ENCODE results near the gene VIT. TPM values are rescaled to one million over a fixed set of nuclear protein-coding genes. Genes with fewer than 3 reads are reported as not detected.
A peak's percentile ranks its signal among the peaks of the same experiment; 100 is the strongest.

VIT gene
- total and polyA plus RNA-seq, 2 experiments from 2014 or later, result 0.25 to 0.33 TPM

- Histone ChIP-seq H2AFZ (no peak overlapping the region), H3K9me3 (ENCODE audit: low read depth) (no peaks in the 10 kb centered on the region), H3K27ac (no peak overlapping the region), H3K9me2 (replicated peaks; ENCODE audit: insufficient read depth) (no peaks in the 10 kb centered on the region), H3K4me3 (no peak overlapping the region), H3K79me2 (no peaks in the 10 kb centered on the region), H3K4me2 (no peak overlapping the region), H3K27me3 (no peaks in the 10 kb centered on the region), H3K36me3 (replicated peaks; ENCODE audit: insufficient read depth, low read depth) (no peaks in the 10 kb centered on the region), H3K4me1 (ENCODE audit: insufficient read depth) (no peaks in the 10 kb centered on the region), H4K20me1 (ENCODE audit: insufficient read depth, poor library complexity, severe bottlenecking) (no peaks in the 10 kb centered on the region)
- no peak for DNase-seq (ENCODE audit: low spot score)
- TF ChIP-seq EZH2 (IDR thresholded peaks at IDR 0.05; ENCODE audit: borderline replicate concordance) (no peak), CTCF (IDR thresholded peaks at IDR 0.05; ENCODE audit: poor library complexity) (no peak), EZH2phosphoT487 (IDR thresholded peaks at IDR 0.05; ENCODE audit: low read depth, severe bottlenecking, unreplicated experiment) (no peak)
- WGBS (ENCODE audit: low lambda C conversion rate, missing lambda C conversion rate), result 85% methylated on average over 8 of the region's 8 CpGs
These were observed 59.9 kb downstream of the VIT start for GRCh38 chr2:36756438-36756837.

- Histone ChIP-seq H4K20me1 (ENCODE audit: insufficient read depth, poor library complexity, severe bottlenecking) (no peaks in the 10 kb centered on the region), H3K4me1 (ENCODE audit: insufficient read depth) (no peaks in the 10 kb centered on the region), H3K36me3 (replicated peaks; ENCODE audit: insufficient read depth, low read depth) (no peaks in the 10 kb centered on the region), H3K9me2 (replicated peaks; ENCODE audit: insufficient read depth) (no peaks in the 10 kb centered on the region), H3K79me2 (no peaks in the 10 kb centered on the region), H3K4me2 (no peak overlapping the region), H3K4me3 (no peak overlapping the region), H3K27me3 (no peaks in the 10 kb centered on the region), H2AFZ (no peak overlapping the region), H3K27ac (no peak overlapping the region), H3K9me3 (ENCODE audit: low read depth) (no peaks in the 10 kb centered on the region)
- 80% methylated on average over 9 of the region's 9 CpGs for WGBS (ENCODE audit: low lambda C conversion rate, missing lambda C conversion rate)
- TF ChIP-seq EZH2 (IDR thresholded peaks at IDR 0.05; ENCODE audit: borderline replicate concordance) (no peak), EZH2phosphoT487 (IDR thresholded peaks at IDR 0.05; ENCODE audit: low read depth, severe bottlenecking, unreplicated experiment) (no peak)
- DNase-seq (ENCODE audit: low spot score), result no peak
These were observed 66.4 kb downstream of the VIT start for GRCh38 chr2:36762764-36763490.

GRCh38 chr2:36769106-36769505, 72.6 kb downstream of the VIT start:
- no peak overlapping the region for H3K27ac ChIP-seq
- H3K4me2 ChIP-seq, result no peak overlapping the region
- WGBS (ENCODE audit: low lambda C conversion rate, missing lambda C conversion rate), result 91% methylated on average over 2 of the region's 2 CpGs
- no peaks in the 10 kb centered on the region for H3K9me3 ChIP-seq (ENCODE audit: low read depth)
- H4K20me1 ChIP-seq (ENCODE audit: insufficient read depth, poor library complexity, severe bottlenecking), result no peaks in the 10 kb centered on the region
- TF ChIP-seq CTCF (IDR thresholded peaks at IDR 0.05; ENCODE audit: poor library complexity) (no peak), EZH2phosphoT487 (IDR thresholded peaks at IDR 0.05; ENCODE audit: low read depth, severe bottlenecking, unreplicated experiment) (no peak), EZH2 (IDR thresholded peaks at IDR 0.05; ENCODE audit: borderline replicate concordance) (no peak)
- H3K36me3 ChIP-seq (replicated peaks; ENCODE audit: insufficient read depth, low read depth), result no peaks in the 10 kb centered on the region
- no peaks in the 10 kb centered on the region for H3K79me2 ChIP-seq
- H3K9me2 ChIP-seq (replicated peaks; ENCODE audit: insufficient read depth), result no peaks in the 10 kb centered on the region
- H3K4me1 ChIP-seq (ENCODE audit: insufficient read depth), result no peaks in the 10 kb centered on the region
- no peak for DNase-seq (ENCODE audit: low spot score)
- H3K27me3 ChIP-seq, result no peaks in the 10 kb centered on the region
- no peak overlapping the region for H2AFZ ChIP-seq
- H3K4me3 ChIP-seq, result no peak overlapping the region

- peak; percentile 29 for DNase-seq (ENCODE audit: low spot score)
- Histone ChIP-seq H3K9me2 (replicated peaks; ENCODE audit: insufficient read depth) (no peaks in the 10 kb centered on the region), H3K4me2 (no peak overlapping the region), H3K4me3 (no peak overlapping the region), H3K36me3 (replicated peaks; ENCODE audit: insufficient read depth, low read depth) (no peaks in the 10 kb centered on the region), H3K9me3 (ENCODE audit: low read depth) (no peaks in the 10 kb centered on the region), H3K27ac (no peak overlapping the region), H3K27me3 (no peaks in the 10 kb centered on the region), H2AFZ (no peak overlapping the region), H4K20me1 (ENCODE audit: insufficient read depth, poor library complexity, severe bottlenecking) (no peaks in the 10 kb centered on the region), H3K4me1 (ENCODE audit: insufficient read depth) (no peaks in the 10 kb centered on the region), H3K79me2 (no peaks in the 10 kb centered on the region)
- TF ChIP-seq EZH2phosphoT487 (IDR thresholded peaks at IDR 0.05; ENCODE audit: low read depth, severe bottlenecking, unreplicated experiment) (no peak), EZH2 (IDR thresholded peaks at IDR 0.05; ENCODE audit: borderline replicate concordance) (no peak), CTCF (IDR thresholded peaks at IDR 0.05; ENCODE audit: poor library complexity) (peak; percentile 45)
- WGBS (ENCODE audit: low lambda C conversion rate, missing lambda C conversion rate), result 59% methylated on average over 11 of the region's 11 CpGs
These were observed 74.2 kb downstream of the VIT start for GRCh38 chr2:36770542-36771287.

All from hepatocyte (in vitro differentiated cells).